ENCODE measurements around the gene WDR27.

GRCh38 chr6:169692516-169692915, 9.3 kb downstream of the WDR27 start:
- TF ChIP-seq EP300 (IDR thresholded peaks at IDR 0.05) (no peak), POLR2A (IDR thresholded peaks at IDR 0.05) (no peak), CTCF (IDR thresholded peaks at IDR 0.05) (no peak)
